Lower leg skin (tissue), 3 donors: ENCODE data around the gene PARN.

Experiments
- POLR2A ChIP-seq, 2 donors: fragments of 450-650 bp; IDR thresholded peaks; one replicate each; pipeline ENCODE4 v1.6.1; 2016 to 2017; ENCODE audit warnings: antibody characterized with exemption in 2 of 2, mild to moderate bottlenecking in 1 of 2, moderate library complexity in 1 of 2
- TF ChIP-seq, protein P1 (sequence below), 3 donors: fragments of 450-650 bp; IDR thresholded peaks; one replicate each; pipeline ENCODE4 v1.5.1; 2016; ENCODE audit warnings: antibody characterized with exemption in 3 of 3, mild to moderate bottlenecking in 3 of 3, moderate library complexity in 2 of 3

DNA sequence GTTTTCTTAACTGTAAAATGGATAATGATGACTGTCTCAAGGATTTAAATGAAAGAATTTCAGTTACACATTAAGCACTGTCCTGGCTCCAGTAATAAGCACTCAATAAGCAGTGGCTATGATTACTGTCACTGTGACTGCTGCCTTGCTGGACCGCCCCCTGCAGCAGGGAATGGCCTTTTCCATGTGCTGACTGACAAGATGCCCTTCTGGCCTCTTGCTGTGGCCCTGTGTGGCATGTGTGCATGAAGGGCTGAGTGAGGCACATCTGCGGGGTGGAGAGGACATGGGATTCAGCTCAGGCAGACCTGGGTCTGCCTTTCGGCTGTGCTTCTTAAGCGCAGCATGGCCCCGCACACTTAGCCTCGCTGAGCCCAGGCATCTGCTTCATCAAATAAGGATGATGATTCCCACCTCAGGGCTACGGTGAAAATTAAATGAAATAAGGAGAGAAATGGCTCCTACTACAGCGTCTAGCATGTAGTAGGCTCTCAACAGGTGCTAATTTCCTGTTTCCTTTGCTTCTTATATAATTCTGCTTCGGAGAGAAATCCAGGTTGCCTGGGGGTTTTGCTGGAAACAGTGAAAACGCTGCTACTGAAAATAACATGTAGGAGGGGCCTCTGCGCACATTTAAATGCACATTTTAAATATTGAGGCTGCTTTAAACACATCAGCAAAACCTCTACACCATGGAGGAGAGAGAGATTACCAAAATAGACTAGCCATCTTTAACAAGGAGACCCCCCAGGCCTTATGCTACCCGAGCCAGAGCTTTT is 183.9 kb downstream of the PARN start:
- TF ChIP-seq, protein P1, sequence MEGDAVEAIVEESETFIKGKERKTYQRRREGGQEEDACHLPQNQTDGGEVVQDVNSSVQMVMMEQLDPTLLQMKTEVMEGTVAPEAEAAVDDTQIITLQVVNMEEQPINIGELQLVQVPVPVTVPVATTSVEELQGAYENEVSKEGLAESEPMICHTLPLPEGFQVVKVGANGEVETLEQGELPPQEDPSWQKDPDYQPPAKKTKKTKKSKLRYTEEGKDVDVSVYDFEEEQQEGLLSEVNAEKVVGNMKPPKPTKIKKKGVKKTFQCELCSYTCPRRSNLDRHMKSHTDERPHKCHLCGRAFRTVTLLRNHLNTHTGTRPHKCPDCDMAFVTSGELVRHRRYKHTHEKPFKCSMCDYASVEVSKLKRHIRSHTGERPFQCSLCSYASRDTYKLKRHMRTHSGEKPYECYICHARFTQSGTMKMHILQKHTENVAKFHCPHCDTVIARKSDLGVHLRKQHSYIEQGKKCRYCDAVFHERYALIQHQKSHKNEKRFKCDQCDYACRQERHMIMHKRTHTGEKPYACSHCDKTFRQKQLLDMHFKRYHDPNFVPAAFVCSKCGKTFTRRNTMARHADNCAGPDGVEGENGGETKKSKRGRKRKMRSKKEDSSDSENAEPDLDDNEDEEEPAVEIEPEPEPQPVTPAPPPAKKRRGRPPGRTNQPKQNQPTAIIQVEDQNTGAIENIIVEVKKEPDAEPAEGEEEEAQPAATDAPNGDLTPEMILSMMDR (IDR thresholded peaks at IDR 0.05) = no peak
- TF ChIP-seq POLR2A (IDR thresholded peaks at IDR 0.05) = no peak
